Ovary (tissue), 9 donors: ENCODE data around the gene PCYOX1L. TPM values are rescaled to one million over a fixed set of nuclear protein-coding genes. Genes with fewer than 3 reads are reported as not detected.

Experiments used
- DNase-seq, 5 donors: peaks; one replicate each; pipeline ENCODE4 v3.0.0-alpha.2; 2019 to 2020
- H3K27ac ChIP-seq, 2 donors: fragments of 200-600 bp; one replicate each; pipeline versions ENCODE4 v1.5.1 to v1.8.0; 2019 to 2022
- H3K27me3 ChIP-seq: fragments of 200-600 bp; one replicate; pipeline ENCODE4 v1.8.0; 2022
- H3K36me3 ChIP-seq: fragments of 200-600 bp; sonication (generic); one replicate; pipeline ENCODE4 v1.5.1; 2019
- H3K4me1 ChIP-seq: one replicate; pipeline ENCODE4 v1.8.1; 2013; ENCODE audit warnings: mild to moderate bottlenecking, moderate library complexity; ENCODE audit not compliant: insufficient read depth
- H3K4me3 ChIP-seq: fragments of 200-600 bp; sonication (generic); one replicate; pipeline ENCODE4 v1.5.1; 2017
- H3K9me3 ChIP-seq, 2 donors: fragments of 200-600 bp in 1 of 2; sonication (generic) in 1 of 2; one replicate each; pipeline versions ENCODE4 v1.5.1 to v1.8.1; 2013 to 2019; ENCODE audit warnings: mild to moderate bottlenecking in 1 of 2, moderate library complexity in 1 of 2
- CTCF ChIP-seq, 3 donors: fragments of 450-650 bp in 2 of 3; fragments of 200-600 bp in 1 of 3; IDR thresholded peaks; one replicate each; pipeline versions ENCODE4 v1.5.1 to v1.8.0; 2016 to 2022; ENCODE audit warnings: antibody characterized with exemption in 3 of 3, mild to moderate bottlenecking in 1 of 3
- EP300 ChIP-seq: sonication (generic); formaldehyde crosslinking; IDR thresholded peaks from one replicate; pipeline ENCODE4 v1.6.1; 2017; ENCODE audit warnings: antibody characterized with exemption
- POLR2A ChIP-seq: fragments of 450-650 bp; IDR thresholded peaks from one replicate; pipeline ENCODE4 v1.6.1; 2017; ENCODE audit warnings: antibody characterized with exemption, mild to moderate bottlenecking, moderate library complexity
- WGBS, 3 donors: extraction: QIAGEN DNeasy Blood & Tissue Kit in 1 of 3; methylation state at CpG; one replicate each; pipeline versions ENCODE4 v1.1.5 to v1.1.7; 2013 to 2017; 5-methylcytosine and 5-hydroxymethylcytosine counted together
- intact Hi-C, 4 donors: fragments of 100-400 bp; cut with DNase I; formaldehyde crosslinking; loops; one replicate each; pipeline versions ENCODE4 v1.11.0 to v1.15.1; 2022 to 2023
- polyA plus RNA-seq, 2 donors: library from polyadenylated mRNA; stranded (reverse); fragments of 200-250 nt in 1 of 2; fragments of 350-450 nt in 1 of 2; fragmentation: Illumina TruSeq in 1 of 2; extraction: RNeasy Lipid Tissue Mini Kit (QIAGEN cat#74804) in 1 of 2; gene quantifications; one replicate each; pipeline ENCODE4 v1.2.3, GENCODE V29; 2013 to 2014
- total RNA-seq, 7 donors: library from RNA; depleted of rRNA in 2 of 7; stranded (reverse); fragments of >200 nt in 2 of 7; fragmentation: NEBNext Ultra II Directional in 3 of 7; extraction: Animal tissue kit (Norgen Biotek cat#: 25700) in 3 of 7; gene quantifications; one replicate each; pipeline versions ENCODE4 v1.1.0 to v1.2.4, GENCODE V29; 2016 to 2023
- donor health status: DM: no; HTN: no; CAD: no; lungs with moderate emphysema.
- donor health status: DM: no; HTN: no; CAD: no.
- donor health status: Bipolar disorder and iron deficiency.
- donor health status: DM: yes; HTN: yes; CAD: no.
- donor health status: DM: no; HTN: no; CAD: no.
- donor health status: DM: yes; HTN: yes; CAD: no.

PCYOX1L gene
- total and polyA plus RNA-seq, 9 donors: 5.8 to 15.2 (median 8.8) TPM

GRCh38 chr5:149414405-149415065 lies 56.7 kb downstream of the PCYOX1L start:
- intact Hi-C loops: no loop called here

GRCh38 chr5:149415066-149415967 lies 57.5 kb downstream of the PCYOX1L start:
- Histone ChIP-seq H3K4me1 (peaks cover 64% of the 10 kb centered on the region), H3K4me3 (peak overlapping the region; percentile 21), H3K9me3 (no peaks in the 10 kb centered on the region), H3K27ac (peak overlapping the region; percentile 49 to 79), H3K36me3 (no peaks in the 10 kb centered on the region), H3K27me3 (no peaks in the 10 kb centered on the region)
- intact Hi-C loops: no loop called here
- 23 to 29% (median 28%) methylated on average over 10 of the region's 10 CpGs for WGBS, 3 donors
- TF ChIP-seq CTCF (IDR thresholded peaks at IDR 0.05) (no peak), POLR2A (no peak), EP300 (no peak)
- DNase-seq: peak in 3 of 5 donors; percentile 16 to 30 (median 17)

More at GRCh38 chr5:149414405-149415065, 56.7 kb downstream of the PCYOX1L start:
- Histone ChIP-seq H3K9me3 (no peaks in the 10 kb centered on the region), H3K4me3 (peak overlapping the region; percentile 21), H3K27me3 (no peaks in the 10 kb centered on the region), H3K27ac (peak overlapping the region; percentile 49 to 79), H3K36me3 (no peaks in the 10 kb centered on the region), H3K4me1 (peaks cover 56% of the 10 kb centered on the region)
- 11 to 19% (median 16%) methylated on average over 7 of the region's 7 CpGs for WGBS, 3 donors
- DNase-seq: peak in 4 of 5 donors; percentile 25 to 53 (median 40)
- TF ChIP-seq POLR2A: no peak
- TF ChIP-seq EP300: no peak
- no peak for TF ChIP-seq CTCF (IDR thresholded peaks at IDR 0.05)

GRCh38 chr5:149416987-149417710 lies 59.3 kb downstream of the PCYOX1L start:
- peaks cover 68% of the 10 kb centered on the region for H3K4me1 ChIP-seq
- TF ChIP-seq CTCF (IDR thresholded peaks at IDR 0.05): no peak
- no peak for TF ChIP-seq POLR2A
- TF ChIP-seq EP300: no peak
- no peaks in the 10 kb centered on the region for H3K9me3 ChIP-seq
- intact Hi-C loops: no loop called here
- peak overlapping the region; percentile 8 for H3K4me3 ChIP-seq
- no peaks in the 10 kb centered on the region for H3K27me3 ChIP-seq
- WGBS, 3 donors: 5 to 8% (median 5%) methylated on average over 8 of the region's 8 CpGs
- DNase-seq: peak; percentile 52 to 68 (median 65)
- H3K27ac ChIP-seq: peak overlapping the region; percentile 62 to 79
- no peaks in the 10 kb centered on the region for H3K36me3 ChIP-seq

GRCh38 chr5:149417711-149418368 lies 60.0 kb downstream of the PCYOX1L start:
- H3K36me3 ChIP-seq: no peaks in the 10 kb centered on the region
- DNase-seq: peak in 2 of 5 donors; percentile 20 to 35
- no peak for TF ChIP-seq POLR2A
- TF ChIP-seq EP300: no peak
- no peak for TF ChIP-seq CTCF (IDR thresholded peaks at IDR 0.05)
- WGBS, 3 donors: 6 to 19% (median 12%) methylated on average over 9 of the region's 9 CpGs
- no peaks in the 10 kb centered on the region for H3K9me3 ChIP-seq
- H3K27ac ChIP-seq: peak overlapping the region; percentile 41 to 79
- intact Hi-C loops: no loop called here
- H3K4me1 ChIP-seq: peaks cover 69% of the 10 kb centered on the region
- H3K4me3 ChIP-seq: peak overlapping the region; percentile 8
- H3K27me3 ChIP-seq: no peaks in the 10 kb centered on the region
